ENCODE data around the gene BEST2.
A peak's percentile ranks its signal among the peaks of the same experiment; 100 is the strongest.

BEST2 gene

GRCh38 chr19:12715102-12715501 lies 36.5 kb upstream of the BEST2 start:
- H3K4me3 ChIP-seq (replicated peaks in 1 of 2; ENCODE audit: low read depth in 2 of 2, low read length in 2 of 2), result no peak overlapping the region
- no peak for TF ChIP-seq CTCF (IDR thresholded peaks at IDR 0.05; ENCODE audit: low read depth, low read length)
- DNase-seq (ENCODE audit: low read depth in 2 of 2), result no peak

- DNase-seq (ENCODE audit: low read depth in 2 of 2), result no peak
- no peak overlapping the region for H3K4me3 ChIP-seq (replicated peaks in 1 of 2; ENCODE audit: low read depth in 2 of 2, low read length in 2 of 2)
- no peak for TF ChIP-seq CTCF (IDR thresholded peaks at IDR 0.05; ENCODE audit: low read depth, low read length)
These were observed 35.7 kb upstream of the BEST2 start for GRCh38 chr19:12715929-12716328.

DNA sequence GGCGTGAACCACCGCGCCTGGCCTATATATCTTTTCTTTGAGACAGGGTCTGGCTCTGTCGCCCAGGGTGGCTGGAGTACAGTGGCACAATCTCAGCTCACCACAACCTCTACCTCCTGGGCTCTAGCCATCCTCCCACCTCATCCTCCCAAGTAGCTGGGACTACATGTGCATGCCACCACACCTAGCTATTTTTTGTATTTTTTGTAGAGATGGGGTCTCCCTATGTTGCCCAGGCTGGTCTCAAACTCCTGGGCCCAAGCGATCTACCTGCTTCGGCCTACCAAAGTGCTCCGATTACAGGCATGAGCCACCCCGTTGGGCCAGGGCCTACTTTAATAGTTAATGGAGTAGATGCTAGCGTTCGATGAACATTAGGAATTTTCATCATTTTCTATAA lies 31.3 kb upstream of the BEST2 start:
- peak overlapping the region; percentile 69 to 78 for H3K4me3 ChIP-seq (replicated peaks in 1 of 2; ENCODE audit: low read depth in 2 of 2, low read length in 2 of 2)
- no peak for TF ChIP-seq CTCF (IDR thresholded peaks at IDR 0.05; ENCODE audit: low read depth, low read length)
- no peak for DNase-seq (ENCODE audit: low read depth in 2 of 2)

DNA sequence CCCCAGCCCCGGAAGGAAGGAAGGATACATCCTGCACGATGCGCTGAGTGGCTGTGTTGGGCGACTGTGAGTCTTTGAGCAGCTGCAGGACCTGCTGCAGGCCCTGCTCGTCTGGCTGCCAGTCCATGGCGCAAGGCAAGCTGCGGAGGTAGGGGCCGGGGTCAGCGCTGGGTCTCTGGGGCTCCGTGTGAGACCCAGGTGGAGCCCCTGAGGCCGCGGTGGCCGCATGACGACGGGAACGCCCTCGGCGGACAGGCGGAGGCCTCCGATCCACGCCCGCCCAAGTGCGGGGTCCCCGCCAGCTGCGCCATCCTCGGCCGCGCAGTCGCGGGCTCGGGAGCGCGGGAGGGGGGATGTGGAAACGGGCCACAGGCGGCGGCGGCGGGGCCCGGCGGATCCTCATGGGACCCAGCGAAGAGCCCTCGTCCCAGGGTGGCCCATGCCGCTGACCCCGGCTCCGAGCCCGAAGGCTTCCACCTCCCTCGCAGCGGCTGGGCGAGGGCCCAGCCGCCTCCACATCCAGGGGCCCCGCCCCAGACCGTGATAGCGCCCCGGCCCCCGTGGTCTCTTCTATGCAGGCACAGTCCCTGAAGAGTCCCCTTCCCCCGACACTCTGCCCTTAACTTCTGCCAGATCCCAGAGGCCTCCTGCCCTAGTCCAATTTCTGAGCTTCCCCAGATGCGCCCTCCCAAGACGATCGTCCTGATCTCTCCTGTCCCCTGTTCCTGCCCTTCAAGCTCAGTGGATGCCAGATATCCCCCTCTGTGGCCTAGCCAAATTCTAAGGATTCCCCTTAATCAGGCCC lies 30.5 kb upstream of the BEST2 start:
- peak overlapping the region; percentile 69 to 78 for H3K4me3 ChIP-seq (replicated peaks in 1 of 2; ENCODE audit: low read depth in 2 of 2, low read length in 2 of 2)
- DNase-seq (ENCODE audit: low read depth in 2 of 2), result peak; percentile 27 to 35
- TF ChIP-seq CTCF (IDR thresholded peaks at IDR 0.05; ENCODE audit: low read depth, low read length), result no peak

GRCh38 chr19:12721656-12722565 lies 29.7 kb upstream of the BEST2 start:
- TF ChIP-seq CTCF (IDR thresholded peaks at IDR 0.05; ENCODE audit: low read depth, low read length), result no peak
- H3K4me3 ChIP-seq (replicated peaks in 1 of 2; ENCODE audit: low read depth in 2 of 2, low read length in 2 of 2), result peak overlapping the region; percentile 69 to 78
- DNase-seq (ENCODE audit: low read depth in 2 of 2), result peak; percentile 65 to 90

DNA sequence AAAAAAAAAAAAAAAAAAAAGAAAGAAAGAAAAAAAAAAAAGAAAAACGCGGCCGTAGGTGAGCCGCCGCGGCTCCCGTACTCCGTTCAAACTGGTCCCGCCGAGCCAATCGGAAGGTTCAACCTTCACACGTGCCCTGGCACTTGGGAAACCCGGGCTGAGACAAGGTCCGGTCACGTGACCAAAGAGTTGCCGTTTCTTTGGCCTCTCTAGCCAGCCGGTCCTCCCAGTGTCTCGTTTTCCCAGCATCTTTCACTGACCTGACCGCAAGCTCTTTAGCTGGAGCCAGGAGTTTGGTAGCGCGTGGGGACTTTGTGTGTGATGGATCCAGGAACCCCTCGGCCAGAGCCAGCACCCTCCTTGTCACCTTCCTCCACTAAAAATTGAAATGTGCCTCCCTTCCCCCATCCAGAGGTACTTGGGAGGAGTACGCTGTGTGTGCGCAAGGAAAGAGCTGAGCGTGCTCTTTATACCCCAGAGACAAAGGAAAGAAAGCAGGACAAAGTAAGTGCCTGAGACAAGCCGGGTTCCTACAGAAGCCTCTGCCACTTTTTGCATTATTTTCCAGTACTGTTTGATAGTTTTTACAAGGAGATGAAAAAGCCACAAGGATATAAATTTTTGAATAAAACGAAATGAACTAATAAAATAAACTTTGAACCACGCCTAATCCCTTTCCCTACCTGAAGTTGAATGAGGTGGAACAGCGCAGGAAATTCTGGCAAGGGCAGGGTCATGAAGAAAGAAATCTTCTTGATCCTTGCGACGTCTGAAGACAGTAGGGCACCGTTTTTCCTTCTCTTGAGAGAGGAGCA lies 28.8 kb upstream of the BEST2 start:
- no peak for TF ChIP-seq CTCF (IDR thresholded peaks at IDR 0.05; ENCODE audit: low read depth, low read length)
- DNase-seq (ENCODE audit: low read depth in 2 of 2), result peak; percentile 99 to 100
- H3K4me3 ChIP-seq (replicated peaks in 1 of 2; ENCODE audit: low read depth in 2 of 2, low read length in 2 of 2), result peak overlapping the region; percentile 69 to 78

Data from cardiac fibroblast (primary cell).